HG03378 (cell line): ENCODE measurements around the gene SYCP3.

Source experiments
- ATAC-seq: cut with Tn5 transposase; IDR thresholded peaks from one replicate; pipeline ENCODE4 v1.9.1; 2021; ENCODE audit warnings: mild to moderate bottlenecking, moderate library complexity; ENCODE audit not compliant: unreplicated experiment

SYCP3 gene

GRCh38 chr12:101738920-101739665, at the start of gene SYCP3:
Gene SYCP3, minus strand, starts transcription at chr12:101739462. Its CDS starts 1,527 bp downstream, at chr12:101737935.
- no peak for ATAC-seq

- no peak for ATAC-seq
Measured at GRCh38 chr12:101785671-101786070, 46.4 kb upstream of the SYCP3 start.

- no peak for ATAC-seq
Measured at GRCh38 chr12:101784376-101784775, 45.1 kb upstream of the SYCP3 start.

- ATAC-seq = no peak
Measured at GRCh38 chr12:101783838-101784237, 44.6 kb upstream of the SYCP3 start.

GRCh38 chr12:101783150-101783549, 43.9 kb upstream of the SYCP3 start:
- ATAC-seq = no peak

GRCh38 chr12:101782273-101782731, 43.0 kb upstream of the SYCP3 start:
- ATAC-seq = no peak

GRCh38 chr12:101781834-101782233, 42.6 kb upstream of the SYCP3 start:
- ATAC-seq = no peak

- ATAC-seq = no peak
Measured at GRCh38 chr12:101780599-101780998, 41.3 kb upstream of the SYCP3 start.

- no peak for ATAC-seq
Measured at GRCh38 chr12:101779626-101780025, 40.4 kb upstream of the SYCP3 start.

GRCh38 chr12:101779200-101779599, 39.9 kb upstream of the SYCP3 start:
- no peak for ATAC-seq

- ATAC-seq = no peak
Measured at GRCh38 chr12:101777978-101778377, 38.7 kb upstream of the SYCP3 start.

- no peak for ATAC-seq
Measured at GRCh38 chr12:101777485-101777884, 38.2 kb upstream of the SYCP3 start.

- ATAC-seq = no peak
Measured at GRCh38 chr12:101775816-101776215, 36.6 kb upstream of the SYCP3 start.

GRCh38 chr12:101773650-101774162, 34.4 kb upstream of the SYCP3 start:
- peak; percentile 81 for ATAC-seq

- no peak for ATAC-seq
Measured at GRCh38 chr12:101772012-101772775, 32.9 kb upstream of the SYCP3 start.

GRCh38 chr12:101769865-101770264, 30.6 kb upstream of the SYCP3 start:
- ATAC-seq = no peak

- no peak for ATAC-seq
Measured at GRCh38 chr12:101768781-101769180, 29.5 kb upstream of the SYCP3 start.

GRCh38 chr12:101767537-101767936, 28.3 kb upstream of the SYCP3 start:
- no peak for ATAC-seq

- ATAC-seq = no peak
Measured at GRCh38 chr12:101764051-101764792, 25.0 kb upstream of the SYCP3 start.

GRCh38 chr12:101763246-101763931, 24.1 kb upstream of the SYCP3 start:
- ATAC-seq = no peak

- no peak for ATAC-seq
Measured at GRCh38 chr12:101761781-101762180, 22.5 kb upstream of the SYCP3 start.
